IPS-18c (cell line): Measurements from ENCODE around the gene QPRT.
"Not testable (repeated sequence)": the region's sequence is repeated elsewhere in the genome, so short reads cannot be mapped to it uniquely, and the experiment has no call there.

ENCODE experiments used
- H3K4me3 ChIP-seq: 2 replicates; pipeline ENCODE4 v1.7.0; 2013; ENCODE audit warnings: low read depth, mild to moderate bottlenecking, low read length, moderate library complexity; ENCODE audit not compliant: insufficient read depth
- H3K9me3 ChIP-seq: one replicate; pipeline ENCODE4 v1.6.1; 2013; ENCODE audit warnings: mild to moderate bottlenecking, low read length, moderate library complexity; ENCODE audit not compliant: control insufficient read depth, insufficient read depth

The QPRT gene

GRCh38 chr16:29656688-29657523, 22.1 kb upstream of the QPRT start:
- no peak overlapping the region for H3K4me3 ChIP-seq
- no peaks in the 10 kb centered on the region for H3K9me3 ChIP-seq

- no peak overlapping the region for H3K4me3 ChIP-seq
- no peaks in the 10 kb centered on the region for H3K9me3 ChIP-seq
These were observed 20.3 kb upstream of the QPRT start for GRCh38 chr16:29658705-29659104.

- no peak overlapping the region for H3K4me3 ChIP-seq
- no peaks in the 10 kb centered on the region for H3K9me3 ChIP-seq
These were observed 16.8 kb upstream of the QPRT start for GRCh38 chr16:29662000-29662728.

- Histone ChIP-seq H3K4me3 (no peak overlapping the region), H3K9me3 (no peaks in the 10 kb centered on the region)
These were observed 16.3 kb upstream of the QPRT start for GRCh38 chr16:29662729-29663015.

GRCh38 chr16:29663016-29663806, 15.8 kb upstream of the QPRT start, which contains the start of gene SPN:
Gene SPN, plus strand, starts transcription at chr16:29663247. Its CDS starts 482 bp downstream, at chr16:29663729.
- no peaks in the 10 kb centered on the region for H3K9me3 ChIP-seq
- no peak within 1 kb of the TSS for H3K4me3 ChIP-seq

- no peak overlapping the region for H3K4me3 ChIP-seq
- H3K9me3 ChIP-seq, result no peaks in the 10 kb centered on the region
These were observed 15.2 kb upstream of the QPRT start for GRCh38 chr16:29663807-29664090.

GRCh38 chr16:29664091-29664921, 14.7 kb upstream of the QPRT start:
- H3K9me3 ChIP-seq, result no peaks in the 10 kb centered on the region
- H3K4me3 ChIP-seq, result no peak overlapping the region

GRCh38 chr16:29665294-29666077, 13.5 kb upstream of the QPRT start:
- Histone ChIP-seq H3K9me3 (no peaks in the 10 kb centered on the region), H3K4me3 (no peak overlapping the region)

GRCh38 chr16:29667322-29667610, 11.7 kb upstream of the QPRT start:
- not testable (repeated sequence) for H3K9me3 ChIP-seq, H3K4me3 ChIP-seq

GRCh38 chr16:29667755-29668154, 11.2 kb upstream of the QPRT start:
- no peak overlapping the region for H3K4me3 ChIP-seq
- no peaks in the 10 kb centered on the region for H3K9me3 ChIP-seq

GRCh38 chr16:29668267-29668666, 10.7 kb upstream of the QPRT start:
- H3K9me3 ChIP-seq, result no peaks in the 10 kb centered on the region
- no peak overlapping the region for H3K4me3 ChIP-seq

GRCh38 chr16:29673501-29673900, 5.5 kb upstream of the QPRT start:
- Histone ChIP-seq H3K9me3 (no peaks in the 10 kb centered on the region), H3K4me3 (no peak overlapping the region)

GRCh38 chr16:29674188-29674587, 4.8 kb upstream of the QPRT start:
- H3K4me3 ChIP-seq, result no peak overlapping the region
- no peaks in the 10 kb centered on the region for H3K9me3 ChIP-seq

GRCh38 chr16:29675811-29676643, 3.0 kb upstream of the QPRT start:
- H3K4me3 ChIP-seq, result no peak overlapping the region
- no peaks in the 10 kb centered on the region for H3K9me3 ChIP-seq

- H3K9me3 ChIP-seq, result no peaks in the 10 kb centered on the region
- H3K4me3 ChIP-seq, result no peak overlapping the region
These were observed 1.8 kb upstream of the QPRT start for GRCh38 chr16:29676989-29677785.
